Fibroblast of lung (primary cell): ENCODE results near the gene MAST3. TPM values are rescaled to one million over a fixed set of nuclear protein-coding genes. Genes with fewer than 3 reads are reported as not detected.

Source experiments
- DNase-seq, 2 donors: peaks; one replicate each; pipeline versions ENCODE4 v3.0.0 to v3.0.0-alpha.2; 2010; ENCODE audit warnings: low read depth in 2 of 2
- H2AFZ ChIP-seq: 2 replicates; pipeline ENCODE4 v1.5.1; 2012; ENCODE audit warnings: low read length, control low read depth, inconsistent platforms
- H3K27ac ChIP-seq: 2 replicates; pipeline ENCODE4 v1.5.1; 2011; ENCODE audit warnings: low read length, control low read depth; ENCODE audit not compliant: insufficient read depth
- H3K27me3 ChIP-seq: 2 replicates; pipeline ENCODE4 v1.5.1; 2011; ENCODE audit warnings: mild to moderate bottlenecking, low read length; ENCODE audit not compliant: control insufficient read depth, insufficient read depth
- H3K36me3 ChIP-seq: 2 replicates; pipeline ENCODE4 v1.5.1; 2011; ENCODE audit warnings: low read length; ENCODE audit not compliant: control insufficient read depth, insufficient read depth
- H3K4me1 ChIP-seq: 2 replicates; pipeline ENCODE4 v1.5.1; 2011; ENCODE audit warnings: low read length; ENCODE audit not compliant: control insufficient read depth, insufficient read depth; ENCODE audit errors: extremely low read depth
- H3K4me2 ChIP-seq: 2 replicates; pipeline ENCODE4 v1.5.1; 2011; ENCODE audit warnings: low read length, control low read depth; ENCODE audit not compliant: insufficient read depth; ENCODE audit errors: extremely low read depth
- H3K4me3 ChIP-seq, 4 experiments: fragments of 200-600 bp in 1 of 4; sonication (generic) in 1 of 4; replicated peaks in 1 of 4; 2 replicates each; pipeline ENCODE4 v1.5.1; 2011 to 2016; ENCODE audit warnings: low read length in 4 of 4, low read depth in 3 of 4, mild to moderate bottlenecking in 3 of 4, control low read depth in 2 of 4, inconsistent platforms in 1 of 4, mixed read lengths in 1 of 4; ENCODE audit not compliant: insufficient read depth in 1 of 4; ENCODE audit errors: control extremely low read depth in 1 of 4
- H3K79me2 ChIP-seq: 2 replicates; pipeline ENCODE4 v1.5.1; 2012; ENCODE audit warnings: mild to moderate bottlenecking, low read length, inconsistent platforms; ENCODE audit not compliant: control insufficient read depth, insufficient read depth
- H3K9ac ChIP-seq: 2 replicates; pipeline ENCODE4 v1.5.1; 2011; ENCODE audit warnings: mild to moderate bottlenecking, low read length, control low read depth; ENCODE audit not compliant: insufficient read depth
- H3K9me3 ChIP-seq: 2 replicates; pipeline ENCODE4 v1.5.1; 2012; ENCODE audit warnings: low read depth, low read length; ENCODE audit not compliant: control insufficient read depth, insufficient read depth
- H4K20me1 ChIP-seq: 2 replicates; pipeline ENCODE4 v1.5.1; 2011; ENCODE audit warnings: low read length; ENCODE audit not compliant: control insufficient read depth, insufficient read depth; ENCODE audit errors: extremely low read depth
- EZH2 ChIP-seq: IDR thresholded peaks from 2 replicates; pipeline ENCODE4 v1.5.1; 2012; ENCODE audit warnings: low read length, control low read depth, mild to moderate bottlenecking; ENCODE audit errors: missing control alignments
- polyA plus RNA-seq, 2 donors: library from polyadenylated mRNA; depleted of rRNA in 1 of 2; stranded (reverse) in 1 of 2; unstranded in 1 of 2; fragments of >200 nt; gene quantifications; 2 replicates each; pipeline ENCODE4 v1.2.1, GENCODE V29; 2011 to 2012; ENCODE audit warnings: missing spikeins in 1 of 2
- total RNA-seq: library from RNA; depleted of rRNA; stranded (reverse); fragments of >200 nt; gene quantifications from 2 replicates; pipeline ENCODE4 v1.2.1, GENCODE V29; 2014
- TF ChIP-seq, protein P1 (sequence below), 2 donors: IDR thresholded peaks in 1 of 2; conservative IDR thresholded peaks in 1 of 2; 1 replicate in 1 of 2; 2 replicates in 1 of 2; pipeline ENCODE4 v1.5.1; 2011 to 2012; ENCODE audit warnings: low read length in 2 of 2, control low read depth in 1 of 2, inconsistent platforms in 1 of 2, low read depth in 1 of 2, mild to moderate bottlenecking in 1 of 2

Gene MAST3
- total and polyA plus RNA-seq, 2 donors (not counting 1 experiment from before 2014, with no cell fraction given) = 2.0 to 4.1 TPM

DNA sequence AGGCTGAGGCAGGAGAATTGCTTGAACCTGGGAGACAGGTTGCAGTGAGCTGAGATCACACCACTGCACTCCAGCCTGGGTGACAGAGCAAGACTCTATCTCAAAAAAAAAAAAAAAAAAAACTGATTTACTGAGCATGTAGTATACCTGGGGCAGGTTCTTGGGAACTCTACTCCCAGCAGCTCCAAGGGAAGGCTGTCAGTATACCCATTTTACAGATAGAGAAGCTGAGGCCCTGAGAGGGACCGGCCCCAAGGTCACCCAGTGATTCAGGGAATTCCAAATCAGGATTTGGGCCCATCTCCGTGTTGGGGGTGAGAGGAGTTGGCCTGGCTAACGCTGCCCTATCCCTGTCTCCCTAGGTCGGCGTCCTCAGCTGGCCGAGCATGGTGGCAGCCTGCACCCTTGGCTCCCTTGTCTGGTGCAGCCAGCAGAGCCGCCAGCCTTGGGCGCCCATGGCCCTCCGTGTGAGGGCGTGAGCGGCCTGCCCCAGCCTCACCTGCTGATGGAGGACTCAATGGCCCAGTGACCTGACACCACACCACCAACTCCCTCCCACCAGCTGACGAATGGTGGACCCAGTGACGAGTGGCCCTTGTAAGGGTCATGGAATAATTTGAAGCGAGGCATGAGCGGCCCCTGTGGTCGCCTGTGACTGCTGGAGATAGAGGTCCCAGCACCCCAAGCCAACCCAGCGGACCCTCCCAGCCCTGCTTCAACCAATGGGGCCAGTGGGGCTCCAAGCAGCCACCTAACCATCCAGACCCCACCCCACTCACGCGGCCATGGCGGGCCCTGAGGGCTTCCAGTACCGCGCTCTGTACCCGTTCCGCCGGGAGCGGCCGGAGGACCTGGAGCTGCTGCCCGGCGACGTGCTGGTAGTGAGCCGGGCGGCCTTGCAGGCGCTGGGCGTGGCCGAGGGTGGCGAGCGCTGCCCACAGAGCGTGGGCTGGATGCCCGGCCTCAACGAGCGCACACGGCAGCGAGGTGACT, 57.8 kb downstream of the MAST3 start:
- H3K79me2 ChIP-seq = peaks cover 15% of the 10 kb centered on the region
- no peaks in the 10 kb centered on the region for H3K9me3 ChIP-seq
- no peak overlapping the region for H3K4me3 ChIP-seq
- H3K27ac ChIP-seq = no peak overlapping the region
- no peak for TF ChIP-seq EZH2
- TF ChIP-seq, protein P1, sequence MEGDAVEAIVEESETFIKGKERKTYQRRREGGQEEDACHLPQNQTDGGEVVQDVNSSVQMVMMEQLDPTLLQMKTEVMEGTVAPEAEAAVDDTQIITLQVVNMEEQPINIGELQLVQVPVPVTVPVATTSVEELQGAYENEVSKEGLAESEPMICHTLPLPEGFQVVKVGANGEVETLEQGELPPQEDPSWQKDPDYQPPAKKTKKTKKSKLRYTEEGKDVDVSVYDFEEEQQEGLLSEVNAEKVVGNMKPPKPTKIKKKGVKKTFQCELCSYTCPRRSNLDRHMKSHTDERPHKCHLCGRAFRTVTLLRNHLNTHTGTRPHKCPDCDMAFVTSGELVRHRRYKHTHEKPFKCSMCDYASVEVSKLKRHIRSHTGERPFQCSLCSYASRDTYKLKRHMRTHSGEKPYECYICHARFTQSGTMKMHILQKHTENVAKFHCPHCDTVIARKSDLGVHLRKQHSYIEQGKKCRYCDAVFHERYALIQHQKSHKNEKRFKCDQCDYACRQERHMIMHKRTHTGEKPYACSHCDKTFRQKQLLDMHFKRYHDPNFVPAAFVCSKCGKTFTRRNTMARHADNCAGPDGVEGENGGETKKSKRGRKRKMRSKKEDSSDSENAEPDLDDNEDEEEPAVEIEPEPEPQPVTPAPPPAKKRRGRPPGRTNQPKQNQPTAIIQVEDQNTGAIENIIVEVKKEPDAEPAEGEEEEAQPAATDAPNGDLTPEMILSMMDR (conservative IDR thresholded peaks at IDR 0.05 in 1 of 2, IDR thresholded peaks at IDR 0.05 in 1 of 2; ENCODE audit: low read depth in 1 of 2, low read length in 2 of 2) = no peak
- DNase-seq = no peak
- H2AFZ ChIP-seq = no peak overlapping the region
- peaks cover 7% of the 10 kb centered on the region for H3K36me3 ChIP-seq
- peaks cover 18% of the 10 kb centered on the region for H3K4me1 ChIP-seq
- no peaks in the 10 kb centered on the region for H4K20me1 ChIP-seq
- no peak overlapping the region for H3K9ac ChIP-seq
- no peaks in the 10 kb centered on the region for H3K27me3 ChIP-seq
- no peak overlapping the region for H3K4me2 ChIP-seq

DNA sequence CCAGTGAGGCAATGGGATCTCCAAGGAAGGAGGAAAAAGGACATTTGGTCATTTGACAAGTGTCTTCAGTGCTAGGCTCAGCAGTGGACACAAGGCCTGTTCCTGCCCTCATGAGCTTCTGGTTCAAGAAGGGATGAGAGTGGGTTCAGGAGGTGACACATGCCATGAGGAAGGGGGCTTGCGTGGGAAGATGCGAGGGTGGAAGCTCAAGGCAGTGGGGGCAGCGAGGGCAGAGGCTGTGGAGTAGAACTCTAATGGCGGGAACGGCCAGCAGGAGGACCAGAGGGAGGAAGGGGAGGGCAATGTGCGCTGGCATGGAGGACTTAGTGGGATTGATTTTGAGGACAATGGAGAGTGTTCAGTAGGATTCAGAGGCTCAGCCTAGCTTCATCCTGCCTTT, 58.7 kb downstream of the MAST3 start:
- no peak for DNase-seq
- no peaks in the 10 kb centered on the region for H4K20me1 ChIP-seq
- H2AFZ ChIP-seq = no peak overlapping the region
- no peak overlapping the region for H3K27ac ChIP-seq
- no peaks in the 10 kb centered on the region for H3K27me3 ChIP-seq
- no peak overlapping the region for H3K9ac ChIP-seq
- no peak overlapping the region for H3K4me3 ChIP-seq
- no peak overlapping the region for H3K4me2 ChIP-seq
- peaks cover 9% of the 10 kb centered on the region for H3K36me3 ChIP-seq
- H3K79me2 ChIP-seq = peaks cover 15% of the 10 kb centered on the region
- H3K9me3 ChIP-seq = no peaks in the 10 kb centered on the region
- peaks cover 21% of the 10 kb centered on the region for H3K4me1 ChIP-seq
- no peak for TF ChIP-seq EZH2
- TF ChIP-seq, protein P1 (conservative IDR thresholded peaks at IDR 0.05 in 1 of 2, IDR thresholded peaks at IDR 0.05 in 1 of 2; ENCODE audit: low read depth in 1 of 2, low read length in 2 of 2) = no peak

DNA sequence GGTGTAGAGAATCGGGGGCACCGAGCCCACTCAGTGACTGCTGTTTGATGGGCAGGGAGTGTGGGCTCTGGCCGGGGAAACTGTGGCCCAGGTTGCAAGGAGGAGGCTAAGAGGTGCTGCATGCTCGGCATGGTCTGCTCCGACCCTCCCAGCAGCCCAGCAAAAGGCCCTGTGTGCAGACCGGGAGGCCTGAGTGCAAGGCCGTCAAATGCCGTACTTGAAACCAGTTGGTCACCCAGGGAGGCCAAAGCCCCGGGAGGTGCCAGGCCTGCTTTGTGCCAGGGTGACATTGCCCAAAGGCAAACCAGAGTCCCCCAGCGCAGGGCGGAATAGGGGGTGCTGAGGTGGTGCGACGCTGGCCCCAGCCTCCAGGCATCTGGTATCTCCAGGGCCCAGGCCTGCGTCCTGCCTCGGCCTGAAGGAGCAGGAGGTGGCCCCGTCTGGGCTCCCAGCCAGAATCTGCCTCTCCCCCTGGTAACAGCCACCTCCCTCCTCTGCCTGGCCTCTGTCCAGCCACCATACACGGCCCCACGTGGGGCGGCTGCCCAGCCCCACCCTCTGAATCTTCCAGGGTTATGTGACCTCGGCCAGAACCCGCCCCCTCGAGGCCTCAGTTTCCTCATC, 59.4 kb downstream of the MAST3 start:
- no peak for TF ChIP-seq EZH2
- TF ChIP-seq, protein P1 (conservative IDR thresholded peaks at IDR 0.05 in 1 of 2, IDR thresholded peaks at IDR 0.05 in 1 of 2; ENCODE audit: low read depth in 1 of 2, low read length in 2 of 2) = no peak
- H3K4me2 ChIP-seq = no peak overlapping the region

More for the DNA sequence above, 59.4 kb downstream of the MAST3 start:
- no peak overlapping the region for H2AFZ ChIP-seq
- H3K4me3 ChIP-seq = no peak overlapping the region
- H3K27ac ChIP-seq = no peak overlapping the region
- no peaks in the 10 kb centered on the region for H4K20me1 ChIP-seq
- H3K9me3 ChIP-seq = no peaks in the 10 kb centered on the region
- H3K4me1 ChIP-seq = peaks cover 19% of the 10 kb centered on the region
- peak; percentile 82 to 93 for DNase-seq
- peaks cover 15% of the 10 kb centered on the region for H3K79me2 ChIP-seq
- no peaks in the 10 kb centered on the region for H3K27me3 ChIP-seq
- H3K36me3 ChIP-seq = peaks cover 11% of the 10 kb centered on the region
- H3K9ac ChIP-seq = no peak overlapping the region
